IMR-90 (cell line): Measurements from ENCODE around the gene SYP. TPM values are rescaled to one million over a fixed set of nuclear protein-coding genes. Genes with fewer than 3 reads are reported as not detected.

ENCODE experiments used
- ATAC-seq: fragments of 200-7000 bp; cut with Tn5 transposase; 2 replicates; pipeline ENCODE4 v1.9.1; 2020; ENCODE audit warnings: low read depth, mild to moderate bottlenecking, moderate library complexity
- BruUV-seq: library from RNA; stranded (reverse); fragments of 400-500 nt; replicated peaks from 2 replicates; lab custom pipeline; 2021; lab: Mats Ljungman, UMichigan
- CTCF ChIA-PET: fragments of 300-600 bp; formaldehyde crosslinking; extraction: SDS; loops from one replicate; lab custom pipeline; 2021; ENCODE audit warnings: antibody characterized with exemption; lab: Yijun Ruan, JAX
- POLR2A ChIA-PET: fragments of 300-600 bp; sonication (Branson Sonifier 250); formaldehyde crosslinking; loops from one replicate; lab custom pipeline; 2022; ENCODE audit warnings: antibody characterized with exemption; ENCODE audit not compliant: unreplicated experiment; lab: Charles Lee
- DNase-seq: peaks from one replicate; pipeline ENCODE4 v3.0.0; 2013
- H2AFZ ChIP-seq: replicated peaks from 2 replicates; pipeline ENCODE3; 2013; ENCODE audit warnings: low read length, mild to moderate bottlenecking; ENCODE audit not compliant: poor library complexity
- H2AK5ac ChIP-seq: 2 replicates; pipeline ENCODE4 v1.6.1; 2013; ENCODE audit warnings: low read depth, low read length, inconsistent platforms
- H2AK9ac ChIP-seq: replicated peaks from 2 replicates; pipeline ENCODE3; 2013; ENCODE audit warnings: mild to moderate bottlenecking, low read depth, low read length, moderate library complexity; ENCODE audit not compliant: poor library complexity
- H2BK120ac ChIP-seq: 2 replicates; pipeline ENCODE4 v1.6.1; 2013; ENCODE audit warnings: low read depth, low read length, inconsistent platforms
- H2BK15ac ChIP-seq: 3 replicates; pipeline ENCODE4 v1.6.1; 2013; ENCODE audit warnings: low read depth, low read length, inconsistent platforms
- H2BK20ac ChIP-seq: 2 replicates; pipeline ENCODE4 v1.6.1; 2013; ENCODE audit warnings: low read depth, mild to moderate bottlenecking, inconsistent platforms, low read length, moderate library complexity
- H2BK5ac ChIP-seq: 2 replicates; pipeline ENCODE4 v1.6.1; 2013; ENCODE audit warnings: mild to moderate bottlenecking, low read depth, low read length, inconsistent platforms; ENCODE audit not compliant: poor library complexity, severe bottlenecking
- H3K14ac ChIP-seq: replicated peaks from 2 replicates; pipeline ENCODE4 v1.6.1; 2013; ENCODE audit warnings: low read depth, low read length, inconsistent platforms
- H3K18ac ChIP-seq: 2 replicates; pipeline ENCODE4 v1.6.1; 2013; ENCODE audit warnings: low read depth, low read length, control low read depth
- H3K23ac ChIP-seq: 2 replicates; pipeline ENCODE4 v1.6.1; 2013; ENCODE audit warnings: low read depth, low read length, inconsistent platforms
- H3K27ac ChIP-seq: 2 replicates; pipeline ENCODE4 v1.5.1; 2013; ENCODE audit warnings: mild to moderate bottlenecking, control low read depth, low read length; ENCODE audit not compliant: insufficient read depth
- H3K27me3 ChIP-seq: 2 replicates; pipeline ENCODE4 v1.6.1; 2013; ENCODE audit warnings: low read length; ENCODE audit not compliant: control insufficient read depth, insufficient read depth
- H3K36me3 ChIP-seq: 2 replicates; pipeline ENCODE4 v1.6.1; 2013; ENCODE audit warnings: low read length, mixed read lengths; ENCODE audit not compliant: control insufficient read depth, insufficient read depth
- H3K4ac ChIP-seq: 2 replicates; pipeline ENCODE4 v1.6.1; 2013; ENCODE audit warnings: low read depth, low read length, inconsistent platforms
- H3K4me1 ChIP-seq: 2 replicates; pipeline ENCODE4 v1.6.1; 2013; ENCODE audit warnings: low read length, mixed read lengths; ENCODE audit not compliant: control insufficient read depth, insufficient read depth
- H3K4me2 ChIP-seq: 2 replicates; pipeline ENCODE4 v1.6.1; 2013; ENCODE audit warnings: low read depth, mild to moderate bottlenecking, control low read depth, low read length, moderate library complexity
- H3K4me3 ChIP-seq: 2 replicates; pipeline ENCODE4 v1.5.1; 2013; ENCODE audit warnings: low read depth, mild to moderate bottlenecking, control low read depth, low read length, moderate library complexity; ENCODE audit not compliant: insufficient read depth
- H3K56ac ChIP-seq: 2 replicates; pipeline ENCODE4 v1.6.1; 2013; ENCODE audit warnings: low read length, inconsistent platforms; ENCODE audit not compliant: insufficient read depth; ENCODE audit errors: extremely low read depth
- H3K79me1 ChIP-seq, 2 experiments: 2 replicates each; pipeline ENCODE4 v1.6.1; 2013; ENCODE audit warnings: low read length in 2 of 2, inconsistent platforms in 1 of 2, low read depth in 1 of 2
- H3K9ac ChIP-seq: 2 replicates; pipeline ENCODE4 v1.6.1; 2013; ENCODE audit warnings: low read depth, low read length, control low read depth
- H3K9me1 ChIP-seq: 2 replicates; pipeline ENCODE4 v1.6.1; 2013; ENCODE audit warnings: low read length, inconsistent platforms; ENCODE audit not compliant: insufficient read depth
- H3K9me3 ChIP-seq: 2 replicates; pipeline ENCODE4 v1.6.1; 2013; ENCODE audit warnings: low read length; ENCODE audit not compliant: control insufficient read depth, insufficient read depth
- H4K20me1 ChIP-seq: 2 replicates; pipeline ENCODE4 v1.6.1; 2013; ENCODE audit warnings: low read length, inconsistent platforms; ENCODE audit not compliant: insufficient read depth
- H4K5ac ChIP-seq: 2 replicates; pipeline ENCODE4 v1.6.1; 2013; ENCODE audit warnings: mild to moderate bottlenecking, low read depth, low read length, control low read depth
- H4K8ac ChIP-seq, 2 experiments: 2 replicates each; pipeline ENCODE4 v1.6.1; 2013; ENCODE audit warnings: low read depth in 2 of 2, low read length in 2 of 2, control low read depth in 1 of 2, inconsistent platforms in 1 of 2
- H4K91ac ChIP-seq: 2 replicates; pipeline ENCODE4 v1.6.1; 2013; ENCODE audit warnings: low read depth, low read length, inconsistent platforms; ENCODE audit not compliant: insufficient read depth
- BHLHE40 ChIP-seq: fragments of 150-350 bp; IDR thresholded peaks from 2 replicates; pipeline ENCODE4 v1.6.1; 2016; ENCODE audit warnings: mild to moderate bottlenecking, low read depth, low read length
- CEBPB ChIP-seq: IDR thresholded peaks from 2 replicates; pipeline ENCODE4 v1.6.1; 2012; ENCODE audit warnings: low read depth, low read length, improper control_type of control experiment
- CHD1 ChIP-seq: IDR thresholded peaks from 2 replicates; pipeline ENCODE4 v1.6.1; 2012; ENCODE audit warnings: low read depth, low read length, improper control_type of control experiment
- CTCF ChIP-seq: conservative IDR thresholded peaks from 2 replicates; pipeline ENCODE4 v1.5.1; 2012; ENCODE audit warnings: mild to moderate bottlenecking, low read depth, low read length, improper control_type of control experiment
- ELK1 ChIP-seq: fragments of 150-350 bp; IDR thresholded peaks from 2 replicates; pipeline ENCODE4 v1.6.1; 2016; ENCODE audit warnings: low read depth, mild to moderate bottlenecking, low read length, moderate library complexity, borderline replicate concordance
- FOS ChIP-seq: fragments of 150-350 bp; IDR thresholded peaks from 2 replicates; pipeline ENCODE4 v1.6.1; 2016; ENCODE audit warnings: low read depth, low read length
- MAFK ChIP-seq: IDR thresholded peaks from 2 replicates; pipeline ENCODE4 v1.6.1; 2012; ENCODE audit warnings: low read depth, low read length, improper control_type of control experiment
- MAZ ChIP-seq: IDR thresholded peaks from 2 replicates; pipeline ENCODE4 v1.6.1; 2012; ENCODE audit warnings: low read depth, mild to moderate bottlenecking, low read length, improper control_type of control experiment, moderate library complexity, borderline replicate concordance
- MXI1 ChIP-seq: IDR thresholded peaks from 2 replicates; pipeline ENCODE4 v1.6.1; 2012; ENCODE audit warnings: low read depth, mild to moderate bottlenecking, low read length, moderate library complexity, borderline replicate concordance
- NFE2L2 ChIP-seq: fragments of 150-350 bp; IDR thresholded peaks from 2 replicates; pipeline ENCODE4 v1.6.1; 2016; ENCODE audit warnings: low read depth, mild to moderate bottlenecking, low read length
- POLR2A ChIP-seq: IDR thresholded peaks from 2 replicates; pipeline ENCODE4 v1.6.1; 2012; ENCODE audit warnings: mild to moderate bottlenecking, low read depth, low read length
- RAD21 ChIP-seq: IDR thresholded peaks from 2 replicates; pipeline ENCODE4 v1.6.1; 2012; ENCODE audit warnings: low read length, improper control_type of control experiment
- RCOR1 ChIP-seq: IDR thresholded peaks from 2 replicates; pipeline ENCODE4 v1.6.1; 2012; ENCODE audit warnings: mild to moderate bottlenecking, low read length, improper control_type of control experiment; ENCODE audit not compliant: insufficient replicate concordance
- RFX5 ChIP-seq: IDR thresholded peaks from 2 replicates; pipeline ENCODE4 v1.8.0; 2012; ENCODE audit warnings: low read depth, mild to moderate bottlenecking, low read length, moderate library complexity
- SMC3 ChIP-seq: fragments of 150-350 bp; IDR thresholded peaks from 2 replicates; pipeline ENCODE4 v1.6.1; 2016; ENCODE audit warnings: low read depth, mild to moderate bottlenecking, antibody characterized with exemption, low read length, moderate library complexity
- USF2 ChIP-seq: fragments of 150-350 bp; IDR thresholded peaks from 2 replicates; pipeline ENCODE4 v1.6.1; 2017; ENCODE audit warnings: mild to moderate bottlenecking, antibody characterized with exemption, low read length, low read depth
- WGBS, 2 experiments: methylation state at CpG; one replicate each; pipeline versions ENCODE4 v1.1.5 to v1.1.7; 2013; ENCODE audit warnings: missing lambda C conversion rate in 2 of 2; ENCODE audit not compliant: insufficient read length in 1 of 2; ENCODE audit errors: extremely low coverage in 2 of 2; 5-methylcytosine and 5-hydroxymethylcytosine counted together
- dilution Hi-C: fragments of 300-500 bp; cut with HindIII; formaldehyde crosslinking; loops from one replicate; pipeline ENCODE4 v1.14.3; 2018; ENCODE audit warnings: low sequenced_read_pairs; ENCODE audit not compliant: unreplicated experiment
- in situ Hi-C: fragments of 300-500 bp; cut with MboI; formaldehyde crosslinking; loops from 3 replicates; pipeline ENCODE4 v1.14.3; 2019; ENCODE audit warnings: low sequenced_read_pairs, inconsistent platforms, mixed read lengths
- intact Hi-C: fragments of 100-400 bp; cut with micrococcal nuclease; formaldehyde crosslinking; loops from 2 replicates; pipeline ENCODE4 v1.10.0; 2022
- polyA plus RNA-seq, 3 experiments: library from polyadenylated mRNA; depleted of rRNA; stranded (reverse); fragments of >200 nt; gene quantifications; 2 replicates each; pipeline ENCODE4 v1.2.3, GENCODE V29; 2012; ENCODE audit warnings: low replicate concordance in 1 of 3
- total RNA-seq: library from RNA; depleted of rRNA; stranded (reverse); fragments of >200 nt; gene quantifications from 2 replicates; pipeline ENCODE4 v1.2.3, GENCODE V29; 2012

SYP gene
- total and polyA plus RNA-seq, 2 of the 4 experiments (the other 2 are of a cell fraction) = under 0.01 to 0.05 TPM

- Histone ChIP-seq H3K9me3 (no peaks in the 10 kb centered on the region), H3K9ac (no peak overlapping the region), H2BK20ac (no peak overlapping the region), H3K56ac (no peak overlapping the region), H3K79me1 (no peaks in the 10 kb centered on the region), H3K9me1 (no peaks in the 10 kb centered on the region), H3K4me2 (no peak overlapping the region), H2BK5ac (no peak overlapping the region), H4K8ac (no peak overlapping the region), H3K4me1 (no peaks in the 10 kb centered on the region), H3K23ac (no peak overlapping the region), H3K27me3 (peaks cover 13% of the 10 kb centered on the region), H4K91ac (no peak overlapping the region), H2BK120ac (no peak overlapping the region), H3K27ac (no peak overlapping the region), H4K20me1 (no peaks in the 10 kb centered on the region), H2BK15ac (no peak overlapping the region), H2AFZ (no peak overlapping the region), H3K14ac (no peak overlapping the region), H3K18ac (no peak overlapping the region), H2AK9ac (no peak overlapping the region), H3K36me3 (no peaks in the 10 kb centered on the region), H2AK5ac (no peak overlapping the region), H4K5ac (no peak overlapping the region), H3K4me3 (no peak overlapping the region), H3K4ac (no peak overlapping the region)
- ChIA-PET POLR2A (no interaction called here), CTCF (no interaction called here)
- WGBS, 2 experiments = 64% methylated on average over 3 of the region's 8 CpGs; no CpG with 5 or more reads in 1 of the 2 experiments
- DNase-seq (no peak), ATAC-seq (no peak)
- no peak for TF ChIP-seq POLR2A
- TF ChIP-seq SMC3 = no peak
- no peak for TF ChIP-seq CTCF
- TF ChIP-seq MXI1 = no peak
- no peak for TF ChIP-seq USF2
- TF ChIP-seq CHD1 = no peak
- TF ChIP-seq CEBPB = no peak
- no peak for TF ChIP-seq RCOR1
- TF ChIP-seq RFX5 = no peak
- no peak for TF ChIP-seq MAFK
- no peak for TF ChIP-seq NFE2L2
- no peak for TF ChIP-seq MAZ
- no peak for TF ChIP-seq BHLHE40
- no peak for TF ChIP-seq FOS
- TF ChIP-seq ELK1 = no peak
- TF ChIP-seq RAD21 = no peak
- dilution Hi-C loops = no loop called here
- in situ Hi-C loops = no loop called here
- no TSS peak for BruUV-seq
- intact Hi-C loops = no loop called here
These were observed 6.5 kb upstream of the SYP start for GRCh38 chrX:49206543-49206942.
